HG03103 (cell line): ENCODE measurements around the gene CAMK2N2.
"Not testable (repeated sequence)": the region's sequence is repeated elsewhere in the genome, so short reads cannot be mapped to it uniquely, and the experiment has no call there.

Experiments used
- ATAC-seq: cut with Tn5 transposase; IDR thresholded peaks from one replicate; pipeline ENCODE4 v1.9.1; 2021; ENCODE audit warnings: low read depth; ENCODE audit not compliant: unreplicated experiment

The CAMK2N2 gene

DNA sequence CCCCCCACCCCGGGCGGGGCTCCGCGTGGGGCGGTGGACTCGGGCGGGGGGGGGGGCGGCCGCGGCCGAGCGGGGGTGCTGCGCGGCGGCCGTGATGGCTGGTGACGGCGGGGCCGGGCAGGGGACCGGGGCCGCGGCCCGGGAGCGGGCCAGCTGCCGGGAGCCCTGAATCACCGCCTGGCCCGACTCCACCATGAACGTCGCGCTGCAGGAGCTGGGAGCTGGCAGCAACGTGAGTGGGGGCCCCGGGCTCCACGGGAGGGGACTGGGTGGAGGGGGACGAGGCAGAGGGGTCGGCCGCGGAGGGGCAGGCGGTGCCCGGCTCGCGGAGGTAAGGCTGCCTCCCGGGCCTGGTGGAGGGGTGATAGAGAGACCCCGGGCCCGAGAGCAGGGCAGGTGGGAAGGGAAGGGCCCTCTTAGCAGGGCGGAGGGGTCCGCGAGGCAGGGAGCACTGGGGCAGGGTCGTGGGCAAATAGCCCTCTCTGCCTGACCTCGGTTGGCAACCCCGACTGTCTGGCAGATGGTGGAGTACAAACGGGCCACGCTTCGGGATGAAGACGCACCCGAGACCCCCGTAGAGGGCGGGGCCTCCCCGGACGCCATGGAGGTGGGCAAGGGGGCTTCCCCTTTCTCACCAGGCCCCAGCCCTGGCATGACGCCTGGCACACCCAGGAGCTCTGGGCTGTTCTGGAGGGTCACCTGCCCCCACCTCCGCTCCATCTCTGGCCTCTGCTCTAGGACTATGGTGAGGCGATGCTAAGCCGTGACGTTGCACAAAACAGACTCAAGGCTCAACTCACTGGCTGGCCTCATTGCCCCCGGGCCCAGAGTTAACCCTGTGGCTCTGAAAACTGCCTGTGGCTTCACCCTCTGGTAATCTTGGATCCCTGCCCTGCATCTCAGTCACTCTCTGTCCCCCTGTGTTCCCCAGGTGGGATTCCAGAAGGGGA, 14.9 kb upstream of the CAMK2N2 start, which contains the start of gene ECE2:
Gene ECE2, plus strand, starts transcription at position 62 of the 950 bp plus-strand sequence. Its CDS starts 132 bp downstream, at position 194.
- no peak for ATAC-seq

DNA sequence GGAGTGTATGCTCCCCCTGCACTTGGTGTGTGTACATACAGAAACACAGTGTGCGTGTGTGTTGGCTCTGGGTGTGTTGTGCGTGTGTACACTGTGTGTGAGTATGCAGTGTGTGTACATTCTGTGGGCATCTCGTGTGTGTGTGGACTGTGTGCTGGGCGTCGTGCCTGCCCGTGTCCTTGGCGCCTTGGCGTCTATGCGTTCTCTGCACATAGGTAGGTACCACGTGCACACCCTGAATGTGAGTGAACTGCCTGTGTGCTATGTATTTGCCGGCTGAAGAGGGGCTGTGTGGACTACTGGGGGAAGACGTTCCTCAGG, 14.0 kb upstream of the CAMK2N2 start:
- no peak for ATAC-seq

DNA sequence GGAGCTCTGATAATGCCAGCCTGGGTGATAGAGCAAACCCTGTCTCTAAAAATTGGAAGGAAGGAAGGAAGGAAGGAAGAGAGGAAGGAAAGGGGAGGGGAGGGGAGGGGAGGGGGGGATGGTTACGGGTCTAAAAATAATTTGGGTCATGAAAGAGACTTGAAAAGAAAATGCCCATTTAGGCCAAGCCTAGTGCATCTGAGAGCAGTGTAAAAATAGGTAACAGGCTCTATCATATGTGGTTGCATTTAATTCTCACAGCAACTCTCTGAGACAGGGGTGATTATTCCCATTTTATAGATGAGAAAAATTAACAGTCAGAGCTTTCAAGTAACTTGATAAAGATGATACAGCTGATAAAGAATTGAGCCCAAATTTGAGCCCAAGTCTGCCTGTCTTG, 10.9 kb upstream of the CAMK2N2 start:
- ATAC-seq, result no peak

DNA sequence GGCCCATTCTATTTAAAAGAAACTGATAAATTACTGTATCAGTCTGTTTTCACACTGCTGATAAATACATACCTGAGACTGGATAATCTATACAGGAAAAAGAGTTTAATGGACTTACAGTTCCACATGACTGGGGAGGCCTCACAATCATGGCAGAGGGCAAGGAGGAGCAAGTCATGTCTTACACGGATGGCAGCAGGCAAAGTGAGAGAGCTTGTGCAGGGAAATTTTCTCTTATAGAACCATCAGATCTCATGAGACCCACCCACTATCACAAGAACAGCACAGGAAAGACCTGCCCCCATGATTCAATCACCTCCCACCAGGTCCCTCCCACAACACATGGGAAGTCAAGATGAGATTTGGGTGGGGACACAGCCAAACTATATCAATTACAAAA, 5.9 kb upstream of the CAMK2N2 start:
- not testable (repeated sequence) for ATAC-seq

DNA sequence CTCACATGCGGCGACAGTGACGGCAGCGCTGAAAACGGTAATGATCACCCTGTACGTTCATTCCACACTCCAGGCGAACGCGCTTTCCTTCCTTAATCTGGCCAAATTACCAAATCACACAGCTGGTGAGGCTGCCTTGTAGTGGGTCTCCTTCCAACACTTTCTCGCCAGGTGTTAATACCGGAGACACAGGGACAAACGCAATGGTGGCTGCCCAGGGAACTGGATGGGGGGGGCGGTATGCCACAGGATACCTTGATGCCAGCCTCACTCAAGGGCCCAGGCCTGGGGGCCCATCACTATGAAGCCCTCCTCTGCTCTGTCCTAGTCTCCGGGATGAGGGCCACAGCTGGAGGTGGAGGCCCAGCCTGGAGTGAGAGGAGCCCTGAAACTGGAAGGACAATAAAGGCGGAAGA, 1.4 kb upstream of the CAMK2N2 start:
- no peak for ATAC-seq

DNA sequence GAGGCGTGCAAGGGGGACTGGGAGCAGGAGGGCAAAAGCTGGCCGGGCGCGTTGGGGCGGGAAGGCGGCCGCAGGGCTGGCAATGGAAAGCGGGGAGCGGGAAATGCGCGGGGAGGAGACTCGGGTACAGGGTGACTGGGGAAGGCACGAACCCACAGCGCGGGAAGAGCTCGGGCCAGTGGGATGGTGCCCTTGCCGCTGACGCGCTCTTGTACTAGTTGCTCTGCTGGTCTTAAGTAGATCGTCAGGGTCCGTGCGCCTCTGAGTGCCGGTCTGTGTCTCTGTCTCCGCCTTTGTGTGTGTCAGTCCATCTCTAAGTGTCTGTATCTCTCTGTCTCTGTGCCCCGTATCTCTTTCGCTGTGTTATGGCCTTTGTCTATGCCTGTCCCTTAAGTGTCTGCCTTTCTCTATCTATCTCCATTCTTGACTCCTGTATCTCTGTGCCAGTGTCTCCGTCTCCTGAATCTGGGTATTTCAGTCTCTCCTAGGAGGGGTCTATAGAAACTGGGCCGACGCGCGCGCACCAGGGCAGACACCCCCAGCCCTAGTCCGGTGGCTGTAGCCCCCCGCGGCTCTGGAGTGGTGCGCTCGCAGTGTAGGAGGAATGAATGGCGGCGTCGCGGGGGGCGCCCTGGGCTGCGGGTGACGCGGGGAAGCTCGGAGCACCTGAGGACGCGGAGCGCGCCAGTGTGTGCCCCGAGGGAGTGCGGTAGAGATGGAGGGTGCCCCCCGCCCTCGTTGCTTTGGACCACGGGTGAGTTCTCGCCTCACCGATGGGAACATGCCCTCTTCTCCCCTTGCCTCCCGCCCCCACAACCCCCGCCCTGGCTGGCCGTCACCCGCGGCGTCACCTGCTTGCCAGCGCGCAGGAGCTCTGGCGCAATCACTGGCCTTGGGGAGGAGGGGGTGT, 756 bp upstream of the CAMK2N2 start:
- ATAC-seq, result no peak

DNA sequence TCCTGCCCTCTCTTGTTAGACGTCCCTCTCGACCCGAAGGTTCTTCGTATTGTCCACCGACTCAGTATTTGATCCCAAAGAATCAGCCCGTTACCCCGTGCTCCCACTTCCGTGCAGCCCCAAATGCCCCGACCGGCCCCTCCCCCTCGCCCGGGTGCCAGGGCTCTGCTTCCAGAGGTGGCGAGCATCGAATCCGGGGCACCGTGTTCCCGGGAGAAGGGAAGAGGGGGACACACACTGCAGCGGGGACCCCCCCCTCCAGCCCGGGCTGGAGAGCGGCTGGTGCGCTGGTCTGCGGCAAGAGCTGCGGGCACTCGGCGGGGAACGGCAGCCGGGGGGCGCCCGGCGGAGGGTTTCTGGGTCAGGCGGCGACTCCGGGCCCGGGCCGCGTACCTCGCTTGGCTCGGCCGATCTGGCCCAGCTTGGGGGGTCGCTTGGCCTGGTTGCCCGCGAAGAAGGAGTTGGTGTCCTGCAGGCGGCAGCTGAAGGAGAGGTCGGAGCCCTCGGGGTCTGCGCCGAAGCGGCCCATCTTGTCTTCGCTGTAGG, 556 bp downstream of the CAMK2N2 start:
- ATAC-seq, result no peak

DNA sequence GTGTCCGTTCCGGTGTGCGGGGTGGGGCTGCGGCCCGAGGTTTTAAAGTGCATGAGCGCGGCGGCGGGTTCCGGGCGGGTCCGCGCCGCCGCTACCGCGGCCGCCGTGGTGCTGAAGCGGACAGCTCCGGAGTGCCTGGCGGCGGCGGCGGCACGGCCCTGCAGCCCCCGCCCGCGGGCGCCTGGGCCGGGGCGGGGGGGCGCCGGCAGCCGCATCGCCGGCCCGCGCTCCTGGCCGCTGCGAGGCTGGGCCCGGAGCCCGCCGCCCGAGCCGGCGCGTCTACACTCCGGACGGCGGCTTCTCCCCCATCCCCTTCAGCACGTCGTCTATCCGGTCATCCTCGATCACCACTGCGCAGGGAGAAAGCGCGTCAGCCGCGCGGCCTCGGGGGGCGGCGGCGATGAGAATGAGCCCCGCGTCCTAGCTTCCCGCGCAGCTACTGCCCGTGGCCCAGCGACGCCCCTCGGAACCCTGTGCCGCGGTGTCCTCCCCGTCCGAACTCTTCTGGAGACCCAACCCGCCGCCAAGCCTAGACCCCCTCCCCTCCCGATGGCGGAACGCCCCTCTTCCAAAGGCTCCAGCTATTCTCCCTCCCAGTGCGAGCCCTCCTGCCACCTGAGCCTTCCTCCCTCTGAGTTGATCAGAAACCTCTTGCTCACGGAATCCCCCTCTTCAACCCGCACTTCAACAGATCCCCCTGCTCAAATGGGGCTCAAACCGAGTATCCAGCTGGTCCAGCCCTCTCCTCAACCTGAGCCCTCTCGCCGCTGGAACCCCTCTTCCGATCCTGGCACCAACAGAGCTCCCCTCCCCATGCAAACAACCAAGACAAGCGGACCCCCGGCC, 1.3 kb downstream of the CAMK2N2 start:
- no peak for ATAC-seq

DNA sequence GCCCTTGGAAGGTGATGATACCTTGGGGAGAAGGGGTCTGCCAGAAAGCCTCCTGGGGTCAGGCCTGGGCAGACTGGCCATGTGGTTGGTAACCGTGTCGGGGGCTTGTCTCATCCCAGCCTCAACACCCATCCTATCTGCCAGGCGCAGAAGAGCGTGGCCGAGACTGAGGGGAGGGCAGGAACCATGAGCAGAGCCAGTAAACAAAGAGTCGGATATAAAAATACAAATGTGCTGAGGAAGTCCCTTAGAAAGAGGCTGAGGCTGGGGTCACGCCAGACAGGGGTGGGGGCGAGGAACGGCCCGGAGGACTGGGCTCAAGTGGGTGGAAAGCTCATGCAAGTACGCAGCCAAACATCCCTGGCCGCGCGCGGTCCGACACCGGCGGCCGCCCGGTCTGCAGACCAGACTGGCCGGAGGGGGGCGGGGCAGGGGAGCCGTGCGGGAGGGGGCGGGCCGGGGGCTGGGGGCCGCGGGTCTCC, 1.9 kb downstream of the CAMK2N2 start:
- no peak for ATAC-seq

DNA sequence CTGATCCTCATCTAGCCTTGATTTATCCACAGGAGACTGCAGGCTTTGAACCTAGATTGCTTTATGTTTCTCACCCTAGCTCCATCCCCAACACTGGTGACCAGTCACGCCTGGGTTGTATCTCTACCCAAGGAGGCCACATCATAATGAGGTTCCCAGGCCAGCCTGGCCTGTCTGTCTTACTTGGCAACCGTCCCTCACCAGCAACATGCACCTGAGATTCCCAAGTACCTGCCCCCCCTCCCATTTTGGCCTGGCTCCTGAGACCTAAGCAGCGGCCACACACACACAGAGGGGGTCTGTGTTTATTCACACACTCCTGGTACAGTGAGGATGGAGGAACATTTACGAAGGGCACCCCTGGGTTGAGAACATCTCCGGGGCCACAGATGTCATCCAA, 2.4 kb downstream of the CAMK2N2 start:
- ATAC-seq, result no peak

DNA sequence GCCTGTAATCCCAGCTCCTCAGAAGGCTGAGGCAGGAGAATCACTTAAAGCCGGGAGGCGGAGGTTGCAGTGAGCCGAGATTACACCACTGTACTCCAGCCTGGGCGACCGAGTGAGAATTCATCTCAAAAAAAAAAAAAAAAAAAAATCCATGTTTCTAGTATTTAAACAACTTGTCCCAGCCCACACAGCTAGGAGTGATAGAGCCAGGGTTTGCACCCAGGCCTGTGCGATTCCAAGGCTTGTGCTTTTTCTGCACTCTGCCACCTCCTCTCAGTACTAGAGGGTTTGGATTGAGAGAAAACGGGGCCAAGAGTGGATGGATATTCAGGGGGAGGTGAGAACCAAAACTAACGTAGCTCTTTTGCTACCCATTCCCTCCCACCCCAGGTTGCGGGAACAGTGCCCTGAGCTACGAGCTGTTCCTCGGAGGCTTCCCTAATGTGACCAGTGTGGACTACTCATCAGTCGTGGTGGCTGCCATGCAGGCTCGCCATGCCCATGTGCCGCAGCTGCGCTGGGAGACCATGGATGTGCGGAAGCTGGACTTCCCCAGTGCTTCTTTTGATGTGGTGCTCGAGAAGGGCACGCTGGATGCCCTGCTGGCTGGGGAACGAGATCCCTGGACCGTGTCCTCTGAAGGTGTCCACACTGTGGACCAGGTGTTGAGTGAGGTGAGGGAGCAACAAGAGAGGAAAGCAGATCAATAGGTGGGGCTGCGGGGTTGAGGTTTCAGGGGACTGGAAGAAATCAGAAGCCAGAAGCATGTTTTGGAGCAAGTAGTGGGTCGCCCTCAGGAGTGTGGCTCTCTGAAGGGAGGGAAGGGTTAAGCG, 4.1 kb downstream of the CAMK2N2 start:
- ATAC-seq, result no peak

DNA sequence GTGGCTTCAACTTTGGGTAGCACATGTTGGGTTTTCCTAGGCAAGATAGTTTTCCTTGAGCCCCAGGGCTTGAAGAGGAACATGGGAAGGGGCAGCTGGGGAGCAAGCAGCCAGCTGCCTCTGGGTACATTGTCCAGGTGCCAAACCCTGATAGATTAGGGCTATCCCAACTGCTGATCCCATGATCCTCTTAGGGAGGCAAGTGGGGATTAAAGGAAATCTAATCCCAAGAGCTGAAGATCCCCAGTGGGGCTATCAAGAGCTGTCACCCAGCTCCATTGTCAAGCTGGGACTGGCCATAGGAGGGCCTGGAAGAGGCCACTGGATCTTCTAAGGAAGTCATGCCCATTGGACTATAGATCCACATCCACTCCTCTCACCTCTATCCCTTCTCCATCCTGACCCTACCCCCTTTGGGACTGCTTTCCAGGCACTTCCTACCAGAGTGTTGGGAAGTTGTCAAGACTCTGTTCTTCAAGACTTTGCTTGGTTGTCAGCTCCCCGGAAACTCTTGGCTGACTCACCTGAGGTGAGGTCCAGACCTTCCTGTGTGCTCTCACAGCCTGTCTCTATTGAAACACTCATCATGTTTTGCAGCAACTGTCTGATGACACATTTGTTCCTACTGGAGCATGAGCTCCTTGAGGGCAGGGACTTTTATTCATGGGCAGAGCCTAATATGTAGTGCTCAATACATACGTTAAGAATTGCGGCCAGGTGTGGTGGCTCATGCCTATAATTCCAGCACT, 5.9 kb downstream of the CAMK2N2 start:
- ATAC-seq, result no peak

DNA sequence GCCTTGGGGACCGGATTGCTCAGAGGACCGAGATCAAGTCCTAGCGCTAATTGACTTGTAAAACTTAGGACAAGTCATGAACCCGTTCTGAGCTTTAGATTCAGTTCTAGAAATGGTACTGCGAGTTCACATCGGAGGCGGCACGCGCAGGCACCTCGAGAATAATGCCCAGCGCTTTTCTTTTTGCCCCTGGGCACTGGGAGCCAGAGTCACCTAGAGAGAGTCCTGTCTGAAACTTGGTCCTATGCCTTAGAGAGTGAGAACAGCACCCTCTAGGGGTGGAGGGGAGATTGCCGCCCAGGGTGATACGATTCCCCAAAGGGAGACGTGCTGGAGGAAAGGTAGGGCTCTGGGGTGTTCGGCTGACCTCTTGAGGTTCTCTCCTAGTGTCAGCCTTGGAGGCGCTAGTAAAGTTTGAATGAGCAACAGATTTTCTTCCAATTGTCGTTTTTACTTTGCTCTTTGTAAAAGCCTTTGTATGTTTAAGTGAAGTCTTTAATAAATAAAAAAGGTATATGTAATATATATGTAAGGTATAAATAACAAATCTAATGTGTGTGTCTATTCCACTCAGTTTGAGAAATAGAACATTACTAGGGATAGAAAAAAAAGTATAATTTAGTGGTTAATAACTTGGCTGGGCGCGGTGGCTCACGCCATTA, 11.1 kb downstream of the CAMK2N2 start:
- peak; percentile 58 for ATAC-seq

DNA sequence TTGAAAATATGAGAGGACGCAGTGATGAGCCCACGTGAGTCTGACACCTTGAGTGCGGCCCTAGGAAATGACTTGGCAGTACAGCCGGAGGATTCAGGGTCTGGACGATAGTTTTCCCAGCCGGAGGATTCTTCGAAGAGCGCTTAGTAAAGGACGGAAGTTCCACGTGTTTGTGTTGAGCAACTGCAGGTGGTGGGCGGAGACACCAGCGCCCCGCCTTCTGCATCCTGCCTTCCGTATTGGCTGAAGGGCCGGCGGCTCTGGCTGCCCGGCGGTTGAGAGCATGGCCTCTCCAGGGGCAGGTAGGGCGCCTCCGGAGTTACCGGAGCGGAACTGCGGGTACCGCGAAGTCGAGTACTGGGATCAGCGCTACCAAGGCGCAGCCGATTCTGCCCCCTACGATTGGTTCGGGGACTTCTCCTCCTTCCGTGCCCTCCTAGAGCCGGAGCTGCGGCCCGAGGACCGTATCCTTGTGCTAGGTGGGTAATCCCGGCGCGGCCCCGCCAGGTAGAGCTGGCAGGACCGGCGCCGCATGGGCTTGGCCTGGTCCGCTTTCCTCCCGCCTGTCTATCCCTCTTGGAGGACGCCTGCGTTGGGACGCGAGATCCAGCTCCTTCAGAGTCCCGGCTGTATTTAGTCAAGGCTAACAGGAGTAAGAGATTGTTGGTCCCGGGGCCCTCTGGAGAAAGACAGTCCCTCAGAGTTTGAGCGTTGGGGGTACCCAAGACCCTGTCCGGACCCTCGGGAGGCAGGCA, 11.8 kb downstream of the CAMK2N2 start, which contains the start of gene EEF1AKMT4:
Gene EEF1AKMT4, plus strand, starts transcription at position 261 of the 755 bp plus-strand sequence. Its CDS starts 23 bp downstream, at position 284.
- ATAC-seq, result peak; percentile 78

DNA sequence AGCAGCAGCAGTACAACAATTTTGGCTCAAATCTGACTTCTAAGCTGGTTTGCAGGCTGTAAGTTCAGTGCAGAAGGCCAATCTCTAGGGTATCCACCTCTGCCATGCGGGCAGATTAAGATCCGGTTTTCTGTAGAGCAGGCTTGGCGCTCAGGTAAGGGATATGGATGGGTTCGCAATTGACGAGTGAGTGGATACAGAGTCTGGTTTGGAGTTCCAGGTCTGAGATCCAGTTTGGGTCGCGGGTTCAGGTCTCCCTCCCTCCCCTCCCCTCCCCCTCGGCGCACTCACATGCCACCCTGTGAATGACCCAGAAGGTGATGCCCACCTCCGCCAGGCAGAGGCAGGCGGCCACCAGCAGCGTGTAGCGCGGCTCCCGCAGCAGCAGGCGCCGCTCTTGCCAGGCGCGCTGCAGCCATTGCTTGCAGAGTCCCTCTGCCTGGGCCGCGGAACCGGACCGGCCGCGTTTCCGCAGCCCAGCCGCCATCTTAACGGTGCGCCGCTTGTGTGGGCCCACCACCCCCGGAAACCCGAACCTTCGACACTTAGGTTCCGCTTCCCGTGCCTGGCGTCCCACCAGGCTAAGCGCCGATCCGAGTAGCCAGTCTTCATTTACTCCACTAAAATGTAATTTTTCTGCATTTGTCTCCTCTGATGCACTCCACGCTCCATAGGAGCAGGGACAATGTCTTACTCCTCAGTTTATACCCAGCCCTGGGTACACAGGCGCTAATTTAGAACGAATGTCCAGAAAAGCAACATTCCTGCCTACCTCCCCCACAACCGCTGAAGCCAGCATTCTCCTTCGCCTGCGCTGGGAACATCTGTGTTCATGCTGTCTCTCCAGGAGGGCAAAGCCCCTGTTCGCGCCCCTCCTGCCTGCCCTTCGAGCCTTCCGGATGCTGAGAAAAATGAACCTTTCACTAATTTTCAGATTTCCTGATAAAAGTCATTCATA, 12.6 kb downstream of the CAMK2N2 start, which contains the start of gene ALG3:
Gene ALG3, minus strand, starts transcription at position 509 of the 958 bp plus-strand sequence. Its CDS starts 22 bp downstream, at position 487.
- ATAC-seq, result peak; percentile 41

DNA sequence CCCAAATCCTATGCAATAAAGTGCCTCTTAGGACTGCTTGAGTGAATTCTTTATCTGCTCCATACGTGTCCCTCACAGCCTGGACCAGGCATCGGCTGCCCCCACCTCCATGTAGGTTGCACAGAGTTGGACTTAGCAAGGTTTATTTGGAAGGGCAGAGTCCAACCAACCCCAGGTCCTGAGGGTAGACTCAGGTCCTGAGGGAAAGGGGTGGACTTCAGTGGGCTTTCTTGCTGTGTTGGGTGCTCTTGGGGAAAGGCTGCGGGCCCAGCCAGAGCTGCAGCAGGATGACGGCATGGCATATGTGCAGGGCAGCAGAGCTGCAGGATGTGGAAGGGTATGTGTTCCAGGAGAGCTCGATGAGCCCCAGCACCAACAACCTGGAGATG, 19.1 kb downstream of the CAMK2N2 start:
- no peak for ATAC-seq
